Calu3 (cell line): ENCODE results near the gene AP1G1. TPM values are rescaled to one million over a fixed set of nuclear protein-coding genes. Genes with fewer than 3 reads are reported as not detected.
"Not testable (repeated sequence)": the region's sequence is repeated elsewhere in the genome, so short reads cannot be mapped to it uniquely, and the experiment has no call there.

Experiments used
- BruUV-seq: library from RNA; stranded (reverse); fragments of 400-500 nt; replicated peaks from 2 replicates; lab custom pipeline; 2021; lab: Mats Ljungman, UMichigan
- CTCF ChIA-PET: fragments of 300-600 bp; sonication (Branson Sonifier 250); formaldehyde crosslinking; loops from one replicate; lab custom pipeline; 2022; ENCODE audit warnings: antibody characterized with exemption; lab: Charles Lee
- DNase-seq: peaks from one replicate; pipeline ENCODE4 v3.0.0; 2022
- H3K27ac Mint-ChIP-seq: one replicate; pipeline ENCODE4 v1.8.0; 2022; ENCODE audit warnings: mixed read lengths; ENCODE audit not compliant: unreplicated experiment
- H3K27me3 Mint-ChIP-seq: one replicate; pipeline ENCODE4 v1.8.0; 2022; ENCODE audit warnings: mixed read lengths; ENCODE audit not compliant: unreplicated experiment
- H3K36me3 Mint-ChIP-seq: one replicate; pipeline ENCODE4 v1.8.0; 2022; ENCODE audit warnings: mild to moderate bottlenecking, moderate library complexity, mixed read lengths; ENCODE audit not compliant: insufficient read depth, unreplicated experiment
- H3K4me1 Mint-ChIP-seq: one replicate; pipeline ENCODE4 v1.8.0; 2022; ENCODE audit warnings: mild to moderate bottlenecking, low read depth, mixed read lengths; ENCODE audit not compliant: unreplicated experiment
- H3K4me3 Mint-ChIP-seq: one replicate; pipeline ENCODE4 v1.8.0; 2022; ENCODE audit warnings: mild to moderate bottlenecking, low read depth, moderate library complexity, mixed read lengths; ENCODE audit not compliant: unreplicated experiment
- H3K9me3 Mint-ChIP-seq: one replicate; pipeline ENCODE4 v1.8.0; 2022; ENCODE audit warnings: low read depth, mixed read lengths; ENCODE audit not compliant: unreplicated experiment
- intact Hi-C: fragments of 100-400 bp; cut with micrococcal nuclease; formaldehyde crosslinking; loops from one replicate; pipeline ENCODE4 v1.10.0; 2022; ENCODE audit not compliant: unreplicated experiment
- total RNA-seq: library from RNA; stranded (reverse); gene quantifications from 2 replicates; pipeline ENCODE4 v1.2.3, GENCODE V29; 2022
- TF ChIP-seq, protein P1 (sequence below): fragments of 200-600 bp; IDR thresholded peaks from one replicate; pipeline ENCODE4 v1.8.0; 2022; ENCODE audit warnings: antibody characterized with exemption; ENCODE audit not compliant: unreplicated experiment

The AP1G1 gene
- total RNA-seq, 1 experiment from 2014 or later = 144 TPM

DNA sequence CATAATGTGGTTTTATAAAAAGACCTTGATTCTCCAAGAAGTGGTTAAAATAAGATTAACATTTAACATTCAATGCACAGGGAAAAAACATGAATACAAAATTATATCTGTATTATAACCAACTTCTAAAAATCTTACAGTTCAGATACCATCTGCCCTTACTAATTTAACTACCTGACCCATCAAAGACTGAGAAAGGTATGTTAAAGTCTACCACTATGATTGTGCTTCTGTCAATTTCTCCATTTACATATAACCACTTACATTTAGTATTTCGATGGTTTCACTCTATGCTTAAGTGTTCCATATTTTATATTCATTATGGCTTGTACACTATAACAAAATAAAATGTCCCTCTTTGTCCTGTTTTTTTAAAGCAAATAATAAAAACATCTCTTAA lies 14.6 kb downstream of the AP1G1 start:
- H3K36me3 Mint-ChIP-seq = peaks cover 33% of the 10 kb centered on the region
- intact Hi-C loops = no loop called here
- H3K4me1 Mint-ChIP-seq = peaks cover 10% of the 10 kb centered on the region
- H3K9me3 Mint-ChIP-seq = no peaks in the 10 kb centered on the region
- H3K4me3 Mint-ChIP-seq = no peak overlapping the region
- BruUV-seq = no TSS peak
- no peaks in the 10 kb centered on the region for H3K27me3 Mint-ChIP-seq
- no peak overlapping the region for H3K27ac Mint-ChIP-seq
- DNase-seq = no peak
- TF ChIP-seq, protein P1, sequence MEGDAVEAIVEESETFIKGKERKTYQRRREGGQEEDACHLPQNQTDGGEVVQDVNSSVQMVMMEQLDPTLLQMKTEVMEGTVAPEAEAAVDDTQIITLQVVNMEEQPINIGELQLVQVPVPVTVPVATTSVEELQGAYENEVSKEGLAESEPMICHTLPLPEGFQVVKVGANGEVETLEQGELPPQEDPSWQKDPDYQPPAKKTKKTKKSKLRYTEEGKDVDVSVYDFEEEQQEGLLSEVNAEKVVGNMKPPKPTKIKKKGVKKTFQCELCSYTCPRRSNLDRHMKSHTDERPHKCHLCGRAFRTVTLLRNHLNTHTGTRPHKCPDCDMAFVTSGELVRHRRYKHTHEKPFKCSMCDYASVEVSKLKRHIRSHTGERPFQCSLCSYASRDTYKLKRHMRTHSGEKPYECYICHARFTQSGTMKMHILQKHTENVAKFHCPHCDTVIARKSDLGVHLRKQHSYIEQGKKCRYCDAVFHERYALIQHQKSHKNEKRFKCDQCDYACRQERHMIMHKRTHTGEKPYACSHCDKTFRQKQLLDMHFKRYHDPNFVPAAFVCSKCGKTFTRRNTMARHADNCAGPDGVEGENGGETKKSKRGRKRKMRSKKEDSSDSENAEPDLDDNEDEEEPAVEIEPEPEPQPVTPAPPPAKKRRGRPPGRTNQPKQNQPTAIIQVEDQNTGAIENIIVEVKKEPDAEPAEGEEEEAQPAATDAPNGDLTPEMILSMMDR = no peak
- CTCF ChIA-PET = interaction anchor here (1.0 kb wide), 1 partner anchor 8 kb away, joined by 4 read pairs; no protein-coding TSS in a partner anchor

DNA sequence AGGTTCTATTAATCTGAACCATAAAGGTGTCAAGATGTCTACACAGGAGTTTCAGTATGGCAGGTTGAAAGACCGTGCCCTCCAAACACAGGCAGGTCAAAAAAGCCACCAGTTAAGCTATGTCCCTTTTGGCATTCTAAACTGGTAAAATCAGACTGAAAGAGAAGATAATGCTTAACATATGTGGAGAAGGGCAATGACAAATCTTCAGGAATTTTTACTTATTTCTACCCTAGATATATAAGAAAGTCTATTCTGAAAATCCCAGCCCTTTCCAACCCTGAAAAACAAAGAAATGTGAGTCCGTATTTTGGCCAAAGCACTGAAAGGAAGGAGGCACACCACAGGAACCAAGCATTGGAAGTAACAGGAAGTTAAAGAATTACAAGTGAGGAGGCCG lies 16.5 kb downstream of the AP1G1 start:
- Mint-ChIP-seq H3K4me1 (peaks cover 10% of the 10 kb centered on the region), H3K27ac (no peak overlapping the region), H3K27me3 (no peaks in the 10 kb centered on the region), H3K9me3 (no peaks in the 10 kb centered on the region), H3K36me3 (peaks cover 36% of the 10 kb centered on the region), H3K4me3 (no peak overlapping the region)
- DNase-seq = no peak
- intact Hi-C loops = no loop called here
- CTCF ChIA-PET = interaction anchor here (0.6 kb wide), 1 partner anchor 12 kb away, joined by 3 read pairs; no protein-coding TSS in a partner anchor
- TF ChIP-seq, protein P1 = no peak
- BruUV-seq = no TSS peak

DNA sequence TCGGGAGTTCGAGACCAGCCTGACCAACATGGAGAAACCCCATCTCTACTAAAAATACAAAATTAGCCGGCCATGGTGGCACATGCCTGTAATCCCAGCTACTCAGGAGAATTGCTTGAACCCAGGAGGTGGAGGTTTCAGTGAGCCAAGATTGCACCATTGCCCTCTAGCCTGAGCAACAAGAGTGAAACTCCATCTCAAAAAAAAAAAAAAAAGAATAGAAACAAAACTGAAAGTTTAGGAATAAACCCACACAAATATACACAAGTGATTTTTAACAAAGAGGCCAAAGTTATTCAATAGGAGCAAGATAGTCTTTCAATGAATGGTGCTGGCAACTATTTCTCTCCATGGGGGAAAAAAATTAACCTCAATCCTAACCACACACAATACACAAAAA lies 18.3 kb downstream of the AP1G1 start:
- BruUV-seq, intact Hi-C loops, H3K27me3 Mint-ChIP-seq, H3K27ac Mint-ChIP-seq, H3K4me1 Mint-ChIP-seq, DNase-seq, H3K9me3 Mint-ChIP-seq, H3K4me3 Mint-ChIP-seq: not testable (repeated sequence)
- peaks cover 39% of the 10 kb centered on the region for H3K36me3 Mint-ChIP-seq
- CTCF ChIA-PET = interaction anchor here (0.7 kb wide), 2 partner anchors 9 to 37 kb away, joined by 3 to 6 read pairs; no protein-coding TSS in a partner anchor

DNA sequence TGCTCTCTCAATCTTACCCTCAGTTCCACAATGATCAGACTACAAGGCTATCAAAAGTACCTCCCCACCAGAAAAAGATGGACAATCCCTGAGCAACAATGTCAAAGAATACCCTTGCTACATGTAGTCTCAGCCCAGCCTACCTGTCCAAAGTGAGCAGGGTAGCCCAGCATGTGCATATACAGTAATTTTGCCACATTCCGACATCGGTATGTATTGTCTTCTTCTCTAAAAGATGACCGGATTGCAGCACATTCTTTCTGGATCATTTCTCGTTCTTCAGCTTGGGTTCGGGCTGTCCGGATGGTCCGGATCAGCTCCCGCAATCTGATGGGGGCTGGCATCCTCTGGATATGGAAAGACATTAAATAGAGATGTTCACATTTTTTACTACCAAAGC lies 19.5 kb downstream of the AP1G1 start:
- intact Hi-C loops = no loop called here
- Mint-ChIP-seq H3K4me3 (no peak overlapping the region), H3K27me3 (no peaks in the 10 kb centered on the region), H3K4me1 (peaks cover 5% of the 10 kb centered on the region), H3K36me3 (peaks cover 49% of the 10 kb centered on the region), H3K9me3 (no peaks in the 10 kb centered on the region), H3K27ac (no peak overlapping the region)
- CTCF ChIA-PET = interaction anchor here (0.6 to 0.7 kb wide), 2 partner anchors 17 to 187 kb away, joined by 3 to 4 read pairs; no protein-coding TSS in a partner anchor
- TF ChIP-seq, protein P1 = no peak
- no TSS peak for BruUV-seq
- DNase-seq = no peak

DNA sequence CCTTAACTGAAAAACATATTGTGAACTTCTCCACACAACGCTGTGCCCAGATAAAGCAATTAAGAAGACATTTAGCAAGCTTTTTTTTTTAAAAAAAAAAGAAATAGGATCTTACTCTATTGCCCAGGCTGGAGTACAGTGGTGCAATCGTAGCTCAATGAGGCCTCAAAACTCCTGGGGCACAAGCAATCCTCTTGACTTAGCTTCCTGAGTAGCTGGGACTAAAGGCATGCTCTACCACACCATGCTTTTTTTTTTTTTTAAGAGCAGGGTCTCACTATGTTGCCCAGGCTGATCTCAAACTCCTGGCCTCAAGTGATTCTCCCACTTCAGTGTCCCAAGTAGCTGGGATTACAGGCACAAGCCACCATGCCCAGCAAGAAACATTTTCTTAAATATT lies 20.1 kb downstream of the AP1G1 start:
- TF ChIP-seq, protein P1 = no peak
- CTCF ChIA-PET = interaction anchor here (0.6 kb wide), 1 partner anchor 186 kb away, joined by 3 read pairs; no protein-coding TSS in a partner anchor
- H3K36me3 Mint-ChIP-seq = peaks cover 54% of the 10 kb centered on the region
- H3K4me1 Mint-ChIP-seq = peaks cover 11% of the 10 kb centered on the region
- H3K4me3 Mint-ChIP-seq = no peak overlapping the region
- H3K27me3 Mint-ChIP-seq = no peaks in the 10 kb centered on the region
- H3K9me3 Mint-ChIP-seq = no peaks in the 10 kb centered on the region
- no peak for DNase-seq
- BruUV-seq = no TSS peak
- intact Hi-C loops = no loop called here
- no peak overlapping the region for H3K27ac Mint-ChIP-seq

DNA sequence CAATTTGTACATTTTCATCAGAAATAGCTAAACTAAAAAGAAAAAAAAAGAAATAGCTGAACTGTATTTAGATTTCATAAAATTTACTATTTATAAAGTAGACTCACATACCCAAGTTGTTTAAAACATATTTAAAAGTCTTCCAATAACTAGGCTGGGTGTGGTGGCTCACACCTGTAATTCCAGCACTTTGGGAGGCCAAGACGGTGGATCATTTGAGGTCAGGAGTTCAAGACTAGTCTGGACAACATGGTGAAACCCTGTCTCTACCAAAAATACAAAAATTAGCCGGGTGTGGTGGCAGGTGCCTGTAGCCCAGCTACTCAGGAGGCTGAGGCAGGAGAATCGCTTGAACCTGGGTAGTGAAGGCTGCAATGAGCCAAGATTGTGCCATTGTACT lies 23.5 kb downstream of the AP1G1 start:
- H3K27ac Mint-ChIP-seq, H3K4me3 Mint-ChIP-seq, BruUV-seq, DNase-seq, H3K27me3 Mint-ChIP-seq, H3K9me3 Mint-ChIP-seq: not testable (repeated sequence)
- intact Hi-C loops = loop anchor here (2.0 kb wide), 1 partner anchor 18 kb away; no protein-coding TSS in a partner anchor
- CTCF ChIA-PET = interaction anchor here (1.0 kb wide), 1 partner anchor 48 kb away, joined by 4 read pairs; no protein-coding TSS in a partner anchor
- peaks cover 23% of the 10 kb centered on the region for H3K4me1 Mint-ChIP-seq
- H3K36me3 Mint-ChIP-seq = peaks cover 50% of the 10 kb centered on the region
